Measurements from ENCODE around the gene GJC2.

Gene GJC2

GRCh38 chr1:228160201-228160761 lies 10.6 kb downstream of the GJC2 start:
- Histone ChIP-seq H3K27ac (replicated peaks) (no peak overlapping the region), H3K4me3 (replicated peaks; ENCODE audit: insufficient read depth, low read length) (no peak overlapping the region), H3K27me3 (ENCODE audit: insufficient read depth, poor library complexity, severe bottlenecking) (no peaks in the 10 kb centered on the region)
- no peak for DNase-seq (ENCODE audit: low read depth in 1 of 2, low spot score in 1 of 2)
- TF ChIP-seq SPI1 (IDR thresholded peaks at IDR 0.05; ENCODE audit: borderline replicate concordance, low read depth) (no peak), CTCF (IDR thresholded peaks at IDR 0.05; ENCODE audit: insufficient read depth, low read length) (no peak), GABPA (IDR thresholded peaks at IDR 0.05; ENCODE audit: low read depth) (no peak), POLR2AphosphoS5 (IDR thresholded peaks at IDR 0.05; ENCODE audit: low read depth) (no peak), REST (IDR thresholded peaks at IDR 0.05; ENCODE audit: insufficient replicate concordance, low read depth) (no peak)

GRCh38 chr1:228161362-228161761 lies 11.6 kb downstream of the GJC2 start:
- Histone ChIP-seq H3K27ac (replicated peaks) (no peak overlapping the region), H3K4me3 (replicated peaks; ENCODE audit: insufficient read depth, low read length) (no peak overlapping the region), H3K27me3 (ENCODE audit: insufficient read depth, poor library complexity, severe bottlenecking) (no peaks in the 10 kb centered on the region)
- no peak for DNase-seq (ENCODE audit: low read depth in 1 of 2, low spot score in 1 of 2)
- TF ChIP-seq GABPA (IDR thresholded peaks at IDR 0.05; ENCODE audit: low read depth) (no peak), CTCF (IDR thresholded peaks at IDR 0.05; ENCODE audit: insufficient read depth, low read length) (no peak), POLR2AphosphoS5 (IDR thresholded peaks at IDR 0.05; ENCODE audit: low read depth) (no peak), SPI1 (IDR thresholded peaks at IDR 0.05; ENCODE audit: borderline replicate concordance, low read depth) (no peak), REST (IDR thresholded peaks at IDR 0.05; ENCODE audit: insufficient replicate concordance, low read depth) (no peak)

GRCh38 chr1:228161866-228162265 lies 12.1 kb downstream of the GJC2 start:
- TF ChIP-seq REST (IDR thresholded peaks at IDR 0.05; ENCODE audit: insufficient replicate concordance, low read depth) (no peak), GABPA (IDR thresholded peaks at IDR 0.05; ENCODE audit: low read depth) (no peak), CTCF (IDR thresholded peaks at IDR 0.05; ENCODE audit: insufficient read depth, low read length) (no peak), POLR2AphosphoS5 (IDR thresholded peaks at IDR 0.05; ENCODE audit: low read depth) (no peak), SPI1 (IDR thresholded peaks at IDR 0.05; ENCODE audit: borderline replicate concordance, low read depth) (no peak)
- no peak for DNase-seq (ENCODE audit: low read depth in 1 of 2, low spot score in 1 of 2)
- H3K27ac ChIP-seq (replicated peaks): no peak overlapping the region
- H3K27me3 ChIP-seq (ENCODE audit: insufficient read depth, poor library complexity, severe bottlenecking): no peaks in the 10 kb centered on the region
- no peak overlapping the region for H3K4me3 ChIP-seq (replicated peaks; ENCODE audit: insufficient read depth, low read length)

Measured in HL-60 (cell line).